Measurements from ENCODE around the gene USP20.
"Not testable (repeated sequence)": the region's sequence is repeated elsewhere in the genome, so short reads cannot be mapped to it uniquely, and the experiment has no call there.

USP20 gene

DNA sequence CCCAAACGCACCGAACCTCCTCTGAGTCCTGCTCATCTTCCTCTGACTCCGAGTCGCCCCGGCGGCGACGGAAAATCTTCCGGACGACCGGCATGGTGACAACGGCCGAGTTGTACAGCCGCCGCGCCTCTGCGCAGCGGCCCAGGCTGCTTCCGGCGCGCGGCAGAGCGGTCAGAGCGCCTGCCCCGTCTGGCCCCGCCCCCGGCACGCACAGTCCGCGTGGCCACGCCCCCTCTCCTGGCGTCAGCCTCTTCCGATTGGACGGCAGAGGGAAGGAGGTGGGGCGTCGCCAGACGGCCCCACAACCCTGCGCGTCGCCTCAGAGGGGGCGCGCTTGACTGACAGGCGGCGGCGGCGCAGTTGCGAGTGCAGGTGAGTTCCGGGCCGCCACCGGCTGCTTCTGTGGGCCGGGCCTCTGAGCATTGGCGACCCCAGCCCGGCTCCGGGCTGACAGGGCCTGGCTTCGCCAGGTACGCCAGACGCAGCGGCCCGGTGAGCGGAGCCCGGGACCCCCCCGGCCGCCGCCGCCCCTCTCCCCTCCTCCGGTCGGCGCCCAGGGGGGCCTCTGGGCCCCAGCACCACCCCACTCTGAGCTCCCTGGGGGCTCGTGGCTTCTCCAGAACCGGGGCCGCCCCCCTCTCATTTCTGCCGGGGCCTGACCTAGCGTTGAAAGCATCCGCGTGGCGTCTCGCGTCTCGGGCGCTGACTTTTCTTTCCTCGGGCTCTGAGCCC lies at the start of gene USP20, which contains the start of gene C9orf78:
Gene USP20 (plus strand): TSS at position 331 of the 732 bp plus-strand sequence. CDS start 17,098 bp downstream, outside the sequence.
Gene C9orf78 (minus strand): TSS at position 148 of the 732 bp plus-strand sequence. CDS start 54 bp downstream, at position 94.
- DNase-seq (ENCODE audit: low read depth) = peak; percentile 98

- no peak for DNase-seq (ENCODE audit: low read depth)
These were observed 49.4 kb upstream of the USP20 start for GRCh38 chr9:129785866-129786265.

DNA sequence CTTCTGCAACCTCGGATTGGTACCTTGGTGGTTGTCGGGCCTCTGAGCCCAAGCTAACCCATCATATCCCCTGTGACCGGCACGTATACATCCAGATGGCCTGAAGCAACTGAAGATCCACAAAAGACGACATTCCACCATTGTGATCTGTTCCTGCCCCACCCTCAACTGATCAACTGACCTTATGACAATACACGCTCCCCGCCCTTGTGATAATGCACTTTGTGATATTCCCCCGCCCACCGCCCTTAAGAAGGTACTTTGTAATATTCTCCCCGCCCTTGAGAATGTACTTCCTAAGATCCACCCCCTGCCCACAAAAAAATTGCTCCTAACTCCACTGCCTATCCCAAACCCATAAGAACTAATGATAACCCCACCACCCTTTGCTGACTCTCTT lies 48.8 kb upstream of the USP20 start:
- DNase-seq (ENCODE audit: low read depth) = no peak

- DNase-seq (ENCODE audit: low read depth) = no peak
These were observed 40.7 kb upstream of the USP20 start for GRCh38 chr9:129794549-129794948.

GRCh38 chr9:129796029-129796428 lies 39.2 kb upstream of the USP20 start:
- DNase-seq (ENCODE audit: low read depth) = not testable (repeated sequence)

GRCh38 chr9:129798973-129799372 lies 36.3 kb upstream of the USP20 start:
- DNase-seq (ENCODE audit: low read depth) = no peak

DNA sequence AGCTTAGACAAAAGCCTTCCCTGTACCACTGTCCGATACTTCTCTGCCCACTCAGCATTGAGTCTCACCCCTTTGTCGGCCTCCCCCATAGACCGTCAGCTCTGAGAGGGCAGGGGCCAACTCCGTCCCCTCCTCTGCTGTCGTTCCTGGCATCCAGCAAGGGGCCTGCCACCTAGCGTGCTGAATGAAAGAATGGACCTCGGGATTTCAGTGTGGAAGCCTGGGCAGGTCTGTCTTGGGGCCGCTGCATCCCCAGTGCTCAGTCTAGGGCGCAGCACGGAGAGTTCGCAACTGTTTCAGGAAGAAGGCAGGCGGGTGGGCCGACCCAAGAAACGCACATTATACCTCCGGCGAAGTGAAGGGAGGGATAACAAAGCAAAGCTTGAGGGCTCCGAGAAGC lies 33.8 kb upstream of the USP20 start:
- no peak for DNase-seq (ENCODE audit: low read depth)

DNA sequence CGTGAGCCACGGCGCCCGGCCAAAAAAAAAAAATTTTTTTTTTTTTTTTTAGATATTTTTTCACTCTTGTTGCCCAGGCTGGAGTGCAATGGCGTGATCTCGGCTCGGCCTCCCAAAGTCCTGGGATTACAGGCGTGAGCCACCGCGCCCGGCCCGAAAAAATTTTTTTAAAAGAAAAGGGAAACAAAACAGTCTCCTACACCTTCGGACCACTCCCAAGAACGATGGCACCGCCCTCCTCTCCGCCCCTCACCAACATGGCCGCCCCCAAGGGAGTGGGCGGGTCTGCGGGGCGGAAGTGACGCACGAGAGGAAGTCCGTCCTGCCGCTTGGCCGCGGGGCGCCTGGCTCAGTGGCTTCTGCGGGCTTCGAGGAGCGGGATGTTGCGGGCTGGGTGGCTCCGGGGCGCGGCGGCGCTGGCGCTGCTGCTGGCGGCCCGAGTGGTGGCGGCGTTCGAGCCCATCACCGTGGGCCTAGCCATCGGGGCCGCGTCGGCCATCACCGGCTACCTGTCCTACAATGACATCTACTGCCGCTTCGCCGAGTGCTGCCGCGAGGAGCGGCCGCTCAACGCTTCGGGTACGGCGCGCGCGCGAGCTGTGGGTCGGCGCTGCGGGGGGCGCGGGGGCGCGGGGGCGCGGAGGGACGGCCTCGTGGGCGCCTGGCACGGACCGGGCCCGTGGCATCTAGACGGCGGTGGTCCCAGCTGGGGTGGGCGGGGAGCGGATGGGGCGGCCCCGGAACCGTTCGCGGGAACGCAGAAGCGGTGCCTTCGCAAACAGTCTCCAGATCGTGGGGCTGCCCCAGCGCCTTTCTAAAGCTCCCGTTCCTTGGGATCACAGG lies 32.2 kb upstream of the USP20 start, which contains the start of gene TOR1B:
Gene TOR1B (plus strand): TSS at position 352 of the 843 bp plus-strand sequence. CDS start 29 bp downstream, at position 381.
- peak; percentile 89 for DNase-seq (ENCODE audit: low read depth)

GRCh38 chr9:129803676-129804060 lies 31.6 kb upstream of the USP20 start:
- no peak for DNase-seq (ENCODE audit: low read depth)

DNA sequence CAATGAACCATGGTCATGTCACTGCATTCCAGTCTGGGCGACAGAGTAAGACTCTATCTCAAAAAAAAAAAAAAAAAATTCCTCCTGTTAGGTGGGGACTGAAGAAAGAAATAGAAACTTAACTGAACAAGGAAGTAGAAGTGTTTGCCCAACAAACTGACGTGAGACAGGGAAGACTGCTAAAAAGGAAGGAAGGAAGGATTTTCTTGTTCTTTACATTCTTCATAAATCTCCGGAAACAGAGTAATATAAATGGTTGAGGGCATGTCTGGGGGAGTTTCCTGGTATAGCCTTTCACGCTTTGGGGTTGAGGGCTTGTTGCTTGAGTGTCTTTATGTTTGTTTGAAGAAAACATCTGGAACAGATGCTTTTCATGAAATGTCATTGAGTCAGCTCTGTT lies 29.2 kb upstream of the USP20 start:
- no peak for DNase-seq (ENCODE audit: low read depth)

GRCh38 chr9:129809346-129809745 lies 25.9 kb upstream of the USP20 start:
- DNase-seq (ENCODE audit: low read depth) = no peak

DNA sequence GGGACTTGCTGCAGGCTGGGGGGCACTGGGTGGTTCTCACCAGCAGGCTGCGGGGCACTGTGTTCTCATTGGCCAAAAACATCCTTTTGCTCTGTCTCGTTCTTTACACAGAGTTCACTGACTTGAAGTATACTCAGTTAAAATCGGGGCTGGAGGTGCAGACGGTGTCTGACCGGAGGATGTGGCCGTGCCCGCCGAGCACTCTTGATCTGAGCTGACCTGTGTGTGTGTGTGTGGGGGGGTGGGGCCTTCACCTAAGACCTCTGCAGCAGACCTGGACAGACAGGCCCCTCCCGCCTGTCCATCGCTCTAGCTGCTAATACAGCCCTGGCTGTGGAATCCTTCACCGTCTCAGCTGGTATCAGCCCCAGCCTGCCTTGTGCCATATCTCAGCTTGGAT lies 25.1 kb upstream of the USP20 start:
- no peak for DNase-seq (ENCODE audit: low read depth)

DNA sequence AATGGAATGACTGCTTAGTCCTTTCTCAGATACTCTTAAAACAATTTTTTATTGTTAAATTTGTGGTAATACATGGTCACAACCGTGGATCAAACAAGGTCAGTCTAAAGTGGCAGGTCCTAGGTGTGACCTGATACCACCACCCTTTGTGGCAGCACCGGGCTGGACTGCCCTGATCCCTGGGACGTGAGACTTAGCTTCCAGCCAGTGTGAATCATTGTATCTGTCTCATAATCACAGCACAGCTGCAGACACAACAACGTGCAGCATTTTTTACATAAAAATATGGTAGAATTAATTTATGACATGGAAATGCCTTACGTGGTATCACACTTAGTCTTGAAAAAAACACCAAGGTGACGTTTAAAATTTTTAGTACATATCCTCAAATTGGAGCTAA lies 24.5 kb upstream of the USP20 start:
- no peak for DNase-seq (ENCODE audit: low read depth)

DNA sequence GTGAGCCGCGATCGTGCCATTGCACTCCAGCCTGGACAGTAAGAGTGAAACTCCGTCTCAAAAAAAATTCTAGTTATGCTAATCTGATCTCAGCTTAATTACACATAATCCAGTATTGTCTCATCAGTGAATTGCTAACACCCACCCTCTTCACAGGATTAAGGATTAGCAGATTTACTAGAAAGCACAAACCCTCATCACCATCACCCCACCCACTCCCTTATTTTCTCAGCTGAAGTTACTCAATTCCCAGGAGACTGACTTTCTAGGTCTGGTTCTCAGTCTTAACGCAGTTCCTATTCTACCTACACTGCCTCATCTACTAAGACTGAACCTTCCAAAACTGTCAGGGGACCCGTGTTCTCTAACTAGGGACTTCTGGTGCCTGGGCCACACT lies 23.3 kb upstream of the USP20 start:
- no peak for DNase-seq (ENCODE audit: low read depth)

DNA sequence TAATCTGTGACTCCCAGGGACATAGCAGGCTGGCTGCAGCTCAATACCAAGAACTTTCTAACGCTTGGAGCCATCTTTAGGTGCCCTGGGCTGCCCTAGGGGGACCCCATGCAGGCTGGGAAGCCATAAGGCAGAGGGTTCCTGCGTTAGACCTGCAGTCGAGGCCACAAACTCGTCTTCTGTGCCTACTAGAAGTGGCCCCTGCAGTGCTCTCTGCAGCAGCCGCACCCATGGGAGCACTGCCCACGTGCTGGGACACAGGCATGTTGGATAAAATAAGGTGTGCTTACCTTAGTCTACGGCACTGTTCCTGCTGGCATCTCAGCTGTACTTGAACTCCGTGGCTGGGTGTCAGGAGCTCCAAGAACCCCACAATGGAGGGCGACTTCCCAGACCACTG lies 22.9 kb upstream of the USP20 start:
- DNase-seq (ENCODE audit: low read depth) = no peak

- DNase-seq (ENCODE audit: low read depth) = no peak
These were observed 21.6 kb upstream of the USP20 start for GRCh38 chr9:129813661-129814060.

- DNase-seq (ENCODE audit: low read depth) = no peak
These were observed 20.6 kb upstream of the USP20 start for GRCh38 chr9:129814432-129815223.

DNA sequence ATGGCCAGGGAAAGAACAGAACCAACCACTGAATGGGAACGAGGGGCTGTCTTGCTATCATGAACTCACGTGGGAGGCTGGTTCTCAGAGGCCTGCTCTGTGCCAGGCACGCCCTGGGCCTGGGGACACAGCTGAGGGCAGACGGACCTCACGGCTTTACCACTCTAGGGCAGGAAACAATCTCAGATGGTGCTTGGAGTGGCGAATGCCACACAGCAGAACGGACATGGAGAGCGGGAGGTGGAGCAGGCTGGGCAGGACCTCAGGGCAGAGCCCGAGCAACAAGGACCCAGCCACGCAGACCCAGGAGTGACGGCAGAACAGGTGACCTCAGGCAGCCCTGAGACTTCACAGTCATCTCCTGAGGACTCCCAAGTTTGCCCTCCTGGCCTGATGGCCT lies 20.0 kb upstream of the USP20 start:
- no peak for DNase-seq (ENCODE audit: low read depth)

- no peak for DNase-seq (ENCODE audit: low read depth)
These were observed 18.5 kb upstream of the USP20 start for GRCh38 chr9:129816501-129817435.

DNA sequence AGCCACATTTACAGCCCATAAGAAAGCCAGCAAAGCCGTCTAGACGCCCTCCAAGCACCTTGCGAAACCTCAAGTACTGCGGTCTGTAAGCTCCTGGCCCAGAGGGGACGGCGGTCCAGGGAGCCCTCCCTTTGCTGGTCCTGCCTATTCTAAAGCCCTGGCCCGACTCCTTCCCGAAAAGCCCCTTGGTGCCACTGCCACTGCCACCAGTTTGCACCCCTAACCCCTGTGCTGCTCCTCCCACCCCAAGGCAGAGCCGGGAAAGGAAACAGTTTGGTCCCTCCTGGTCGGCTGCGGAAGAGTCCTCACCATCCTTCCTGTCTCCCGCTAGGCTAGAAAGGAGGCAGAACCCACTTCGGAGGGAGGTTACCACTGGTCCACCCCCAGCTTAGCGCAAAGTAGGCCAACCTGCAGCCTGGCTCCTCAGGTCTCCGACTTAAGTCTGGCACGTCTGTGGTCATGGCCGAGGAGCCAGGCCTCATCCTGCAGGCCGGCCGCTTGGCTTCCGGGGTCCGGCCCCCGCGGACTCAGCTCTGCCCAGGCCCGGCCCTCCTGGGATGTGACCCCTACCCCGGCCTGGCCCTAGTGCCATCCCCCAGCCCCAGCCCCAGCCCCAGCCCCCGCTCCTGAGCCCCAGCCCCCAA lies 12.2 kb upstream of the USP20 start:
- DNase-seq (ENCODE audit: low read depth) = no peak

DNA sequence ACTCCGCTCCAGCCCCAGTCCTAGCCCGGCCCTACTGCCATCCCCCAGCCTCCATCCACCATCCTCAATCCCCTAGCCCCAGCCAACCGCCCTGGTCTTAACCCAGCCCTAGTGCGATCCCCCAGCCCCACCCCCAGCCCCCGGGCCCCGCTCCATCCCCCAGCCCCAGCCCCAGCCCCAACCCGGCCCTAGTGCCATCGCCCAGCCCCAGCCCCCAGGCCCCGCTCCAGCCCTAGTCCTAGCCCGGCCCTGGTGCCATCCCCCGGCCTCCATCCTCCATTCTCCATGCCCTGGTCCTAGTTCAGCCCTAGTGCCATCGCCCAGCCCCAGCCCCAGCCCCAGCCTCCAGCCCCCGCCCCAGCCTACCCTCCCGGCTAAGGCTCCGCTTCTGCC lies 11.7 kb upstream of the USP20 start:
- DNase-seq (ENCODE audit: low read depth) = no peak
